Measurements from ENCODE around the gene FGF2.

GRCh38 chr4:122932763-122933162, 106.1 kb downstream of the FGF2 start:
- no peak for TF ChIP-seq CTCF (IDR thresholded peaks at IDR 0.05)
- no peak for TF ChIP-seq POLR2A (IDR thresholded peaks at IDR 0.05)

Data from esophagus squamous epithelium (tissue), 4 donors.